HEK293 (cell line): ENCODE data around the gene MTR.

ENCODE experiments used
- BCL11A ChIP-seq: fragments of 450-650 bp; formaldehyde crosslinking; IDR thresholded peaks from 2 replicates; pipeline ENCODE4 v1.5.1; 2016; ENCODE audit warnings: low read depth, missing biosample characterization, missing genetic modification characterization
- CTCF ChIP-seq: fragments of 450-650 bp; formaldehyde crosslinking; IDR thresholded peaks from 2 replicates; pipeline ENCODE4 v1.5.1; 2016; ENCODE audit warnings: missing biosample characterization, missing genetic modification characterization
- OSR2 ChIP-seq: fragments of 450-650 bp; formaldehyde crosslinking; IDR thresholded peaks from 2 replicates; pipeline ENCODE4 v1.5.1; 2016; ENCODE audit warnings: missing biosample characterization, missing genetic modification characterization
- REPIN1 ChIP-seq: fragments of 450-650 bp; formaldehyde crosslinking; IDR thresholded peaks from 2 replicates; pipeline ENCODE4 v1.5.1; 2017; ENCODE audit warnings: missing biosample characterization, missing genetic modification characterization, low read depth
- YY1 ChIP-seq: fragments of 450-650 bp; formaldehyde crosslinking; IDR thresholded peaks from 2 replicates; pipeline ENCODE4 v1.5.1; 2018; ENCODE audit warnings: missing biosample characterization, missing genetic modification characterization
- ZNF23 ChIP-seq: fragments of 450-650 bp; formaldehyde crosslinking; IDR thresholded peaks from 2 replicates; pipeline ENCODE4 v1.5.1; 2016; ENCODE audit warnings: missing biosample characterization, missing genetic modification characterization, borderline replicate concordance
- ZNF416 ChIP-seq: fragments of 450-650 bp; formaldehyde crosslinking; IDR thresholded peaks from 2 replicates; pipeline ENCODE4 v1.5.1; 2016; ENCODE audit warnings: missing biosample characterization, missing genetic modification characterization
- ZSCAN23 ChIP-seq: fragments of 450-650 bp; formaldehyde crosslinking; IDR thresholded peaks from 2 replicates; pipeline ENCODE4 v1.5.1; 2016; ENCODE audit warnings: missing biosample characterization, missing genetic modification characterization
- TF ChIP-seq, protein P1 (sequence below): fragments of 450-650 bp; IDR thresholded peaks from 2 replicates; pipeline ENCODE4 v1.5.1; 2018; ENCODE audit warnings: missing biosample characterization, mild to moderate bottlenecking, missing genetic modification characterization
- TF ChIP-seq, protein P2 (sequence below): fragments of 450-650 bp; formaldehyde crosslinking; IDR thresholded peaks from 2 replicates; pipeline ENCODE4 v1.5.1; 2016; ENCODE audit warnings: missing biosample characterization, missing genetic modification characterization

GRCh38 chr1:236853921-236854604 is 59.0 kb downstream of the MTR start:
- TF ChIP-seq, protein P1, sequence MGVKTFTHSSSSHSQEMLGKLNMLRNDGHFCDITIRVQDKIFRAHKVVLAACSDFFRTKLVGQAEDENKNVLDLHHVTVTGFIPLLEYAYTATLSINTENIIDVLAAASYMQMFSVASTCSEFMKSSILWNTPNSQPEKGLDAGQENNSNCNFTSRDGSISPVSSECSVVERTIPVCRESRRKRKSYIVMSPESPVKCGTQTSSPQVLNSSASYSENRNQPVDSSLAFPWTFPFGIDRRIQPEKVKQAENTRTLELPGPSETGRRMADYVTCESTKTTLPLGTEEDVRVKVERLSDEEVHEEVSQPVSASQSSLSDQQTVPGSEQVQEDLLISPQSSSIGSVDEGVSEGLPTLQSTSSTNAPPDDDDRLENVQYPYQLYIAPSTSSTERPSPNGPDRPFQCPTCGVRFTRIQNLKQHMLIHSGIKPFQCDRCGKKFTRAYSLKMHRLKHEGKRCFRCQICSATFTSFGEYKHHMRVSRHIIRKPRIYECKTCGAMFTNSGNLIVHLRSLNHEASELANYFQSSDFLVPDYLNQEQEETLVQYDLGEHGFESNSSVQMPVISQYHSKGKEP = no peak
- TF ChIP-seq OSR2 (tag by site-specific recombination) (no peak), BCL11A (tag by site-specific recombination) (no peak), CTCF (tag by site-specific recombination) (no peak), ZNF23 (tag by site-specific recombination) (no peak), ZNF416 (tag by site-specific recombination) (no peak), ZSCAN23 (no peak), REPIN1 (tag by site-specific recombination) (no peak), YY1 (no peak)
- TF ChIP-seq, protein P2, sequence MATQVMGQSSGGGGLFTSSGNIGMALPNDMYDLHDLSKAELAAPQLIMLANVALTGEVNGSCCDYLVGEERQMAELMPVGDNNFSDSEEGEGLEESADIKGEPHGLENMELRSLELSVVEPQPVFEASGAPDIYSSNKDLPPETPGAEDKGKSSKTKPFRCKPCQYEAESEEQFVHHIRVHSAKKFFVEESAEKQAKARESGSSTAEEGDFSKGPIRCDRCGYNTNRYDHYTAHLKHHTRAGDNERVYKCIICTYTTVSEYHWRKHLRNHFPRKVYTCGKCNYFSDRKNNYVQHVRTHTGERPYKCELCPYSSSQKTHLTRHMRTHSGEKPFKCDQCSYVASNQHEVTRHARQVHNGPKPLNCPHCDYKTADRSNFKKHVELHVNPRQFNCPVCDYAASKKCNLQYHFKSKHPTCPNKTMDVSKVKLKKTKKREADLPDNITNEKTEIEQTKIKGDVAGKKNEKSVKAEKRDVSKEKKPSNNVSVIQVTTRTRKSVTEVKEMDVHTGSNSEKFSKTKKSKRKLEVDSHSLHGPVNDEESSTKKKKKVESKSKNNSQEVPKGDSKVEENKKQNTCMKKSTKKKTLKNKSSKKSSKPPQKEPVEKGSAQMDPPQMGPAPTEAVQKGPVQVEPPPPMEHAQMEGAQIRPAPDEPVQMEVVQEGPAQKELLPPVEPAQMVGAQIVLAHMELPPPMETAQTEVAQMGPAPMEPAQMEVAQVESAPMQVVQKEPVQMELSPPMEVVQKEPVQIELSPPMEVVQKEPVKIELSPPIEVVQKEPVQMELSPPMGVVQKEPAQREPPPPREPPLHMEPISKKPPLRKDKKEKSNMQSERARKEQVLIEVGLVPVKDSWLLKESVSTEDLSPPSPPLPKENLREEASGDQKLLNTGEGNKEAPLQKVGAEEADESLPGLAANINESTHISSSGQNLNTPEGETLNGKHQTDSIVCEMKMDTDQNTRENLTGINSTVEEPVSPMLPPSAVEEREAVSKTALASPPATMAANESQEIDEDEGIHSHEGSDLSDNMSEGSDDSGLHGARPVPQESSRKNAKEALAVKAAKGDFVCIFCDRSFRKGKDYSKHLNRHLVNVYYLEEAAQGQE = no peak
